ENCODE results near the gene MAST4.
"Not testable (repeated sequence)": the region's sequence is repeated elsewhere in the genome, so short reads cannot be mapped to it uniquely, and the experiment has no call there.

The MAST4 gene

GRCh38 chr5:66808663-66809062 is 212.5 kb downstream of the MAST4 start:
- no peak for DNase-seq (ENCODE audit: low read depth, low spot score)

GRCh38 chr5:66810151-66810550 is 214.0 kb downstream of the MAST4 start:
- no peak for DNase-seq (ENCODE audit: low read depth, low spot score)

DNA sequence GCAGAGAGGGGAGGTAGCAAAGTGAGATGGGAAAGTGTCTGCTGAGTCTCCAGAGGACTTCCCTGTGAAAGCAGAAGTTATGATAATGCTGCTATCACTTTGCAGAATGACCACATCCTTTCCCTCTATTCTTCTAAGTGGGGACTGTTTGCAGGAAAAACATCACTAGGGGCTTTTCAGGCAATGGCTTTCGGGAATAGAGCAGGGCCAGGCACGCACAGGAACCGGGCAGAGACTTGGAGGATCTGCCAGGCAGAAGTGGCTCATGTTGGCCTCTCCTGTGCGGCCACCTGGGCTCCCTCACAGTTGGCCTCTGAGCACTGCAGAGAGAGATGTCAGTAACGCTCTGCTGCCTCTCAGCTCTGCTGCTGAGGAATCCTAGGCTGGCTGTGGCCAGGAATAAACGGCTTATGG is 214.7 kb downstream of the MAST4 start:
- DNase-seq (ENCODE audit: low read depth, low spot score) = no peak

DNA sequence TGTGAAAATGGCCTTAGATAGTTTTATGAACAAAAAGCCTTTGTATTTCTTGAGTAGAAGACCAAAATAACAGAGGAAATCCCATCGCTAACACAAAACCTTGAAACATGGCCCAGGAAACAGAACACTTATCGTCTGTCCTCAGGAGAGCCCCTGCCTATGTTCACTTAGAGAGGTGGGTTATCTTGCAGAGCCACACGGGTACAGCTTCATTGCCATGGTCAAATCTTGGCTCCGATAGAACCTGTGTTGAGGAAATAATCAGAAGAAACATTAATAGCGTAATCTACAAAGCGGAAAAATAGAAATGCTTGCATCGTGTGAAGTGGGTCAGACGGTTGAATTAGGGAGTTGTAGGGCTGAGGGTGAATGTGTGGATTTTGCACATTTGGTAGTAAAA is 216.1 kb downstream of the MAST4 start:
- no peak for DNase-seq (ENCODE audit: low read depth, low spot score)

DNA sequence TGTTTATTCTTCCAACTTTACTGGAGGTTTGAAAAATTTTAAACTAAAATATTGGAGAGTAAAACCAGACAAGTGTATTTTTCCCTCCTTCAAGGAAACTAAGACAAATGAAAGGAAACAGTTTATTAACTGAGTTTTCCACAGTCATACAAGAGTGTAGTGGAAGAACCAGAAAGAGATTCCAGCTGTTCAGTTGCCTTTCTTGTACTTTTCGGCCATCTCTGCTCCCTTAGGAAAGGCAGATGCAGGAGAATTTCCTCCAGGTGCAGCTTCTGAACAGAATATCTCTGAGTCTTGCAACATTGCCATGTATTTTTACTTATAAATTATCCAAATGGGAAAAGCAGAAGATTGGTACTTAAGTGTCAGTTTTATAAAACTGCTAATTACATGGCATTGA is 217.1 kb downstream of the MAST4 start:
- DNase-seq (ENCODE audit: low read depth, low spot score) = no peak

- peak; percentile 18 for DNase-seq (ENCODE audit: low read depth, low spot score)
Observed at GRCh38 chr5:66814146-66814991, 218.2 kb downstream of the MAST4 start.

DNA sequence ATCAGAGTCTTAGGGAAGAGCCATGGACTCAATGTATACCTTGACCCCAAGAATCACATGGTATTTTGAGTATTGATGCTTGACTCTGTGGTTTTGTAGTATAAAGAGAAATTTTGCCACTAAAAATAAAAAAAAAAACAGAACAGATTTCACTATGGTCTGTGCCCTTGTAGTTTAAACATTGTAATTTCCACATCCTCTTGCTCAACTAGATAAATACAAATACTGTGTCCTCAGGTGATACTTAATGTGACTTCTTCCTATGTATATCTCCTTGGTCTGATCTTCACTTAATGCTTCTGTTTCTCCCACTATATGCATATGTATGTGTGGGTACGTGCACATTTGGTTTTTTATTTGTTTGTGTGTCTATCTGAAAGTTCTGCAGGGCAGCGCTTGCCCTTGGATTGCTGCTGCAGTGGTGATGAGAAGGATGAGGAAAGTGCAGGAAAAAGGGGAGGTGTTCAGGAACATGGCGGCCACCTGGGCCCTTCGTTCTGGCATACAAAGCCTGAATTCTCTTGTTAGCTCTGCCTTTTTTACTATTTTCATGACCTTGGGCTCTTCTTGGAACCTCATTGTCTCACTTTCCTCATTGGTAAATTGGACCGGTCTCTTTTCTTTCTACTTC is 222.2 kb downstream of the MAST4 start:
- DNase-seq (ENCODE audit: low read depth, low spot score) = no peak

GRCh38 chr5:66818935-66819328 is 222.7 kb downstream of the MAST4 start:
- DNase-seq (ENCODE audit: low read depth, low spot score) = no peak

DNA sequence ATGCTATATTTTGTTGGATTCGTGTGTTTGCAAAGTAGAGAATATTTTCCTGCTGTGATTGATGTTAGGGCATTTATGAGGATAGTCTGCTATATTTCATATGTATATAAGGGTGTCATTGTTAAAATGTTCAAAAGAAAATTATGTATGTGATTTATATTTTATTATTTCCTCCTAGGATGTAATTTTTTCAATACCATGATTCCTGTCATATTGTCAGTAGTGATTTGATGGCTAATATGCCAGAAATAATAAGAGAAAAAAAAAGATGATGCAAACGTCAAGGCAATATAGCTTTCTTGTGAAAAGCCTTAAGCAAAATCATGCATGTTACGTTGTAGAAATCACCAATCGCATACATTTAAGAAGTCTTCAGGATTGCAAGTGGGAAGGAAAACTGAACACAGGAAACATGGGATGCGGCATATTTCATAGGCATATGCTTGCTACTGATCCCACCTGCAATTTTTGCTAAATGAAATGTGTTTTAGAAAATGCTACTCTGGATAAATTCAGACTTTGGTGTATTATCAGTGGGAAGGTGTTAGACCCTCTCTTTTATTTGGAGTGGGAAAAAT is 224.5 kb downstream of the MAST4 start:
- no peak for DNase-seq (ENCODE audit: low read depth, low spot score)

GRCh38 chr5:66821688-66822429 is 225.7 kb downstream of the MAST4 start:
- DNase-seq (ENCODE audit: low read depth, low spot score) = no peak

- DNase-seq (ENCODE audit: low read depth, low spot score) = not testable (repeated sequence)
Observed at GRCh38 chr5:66822906-66823305, 226.7 kb downstream of the MAST4 start.

DNA sequence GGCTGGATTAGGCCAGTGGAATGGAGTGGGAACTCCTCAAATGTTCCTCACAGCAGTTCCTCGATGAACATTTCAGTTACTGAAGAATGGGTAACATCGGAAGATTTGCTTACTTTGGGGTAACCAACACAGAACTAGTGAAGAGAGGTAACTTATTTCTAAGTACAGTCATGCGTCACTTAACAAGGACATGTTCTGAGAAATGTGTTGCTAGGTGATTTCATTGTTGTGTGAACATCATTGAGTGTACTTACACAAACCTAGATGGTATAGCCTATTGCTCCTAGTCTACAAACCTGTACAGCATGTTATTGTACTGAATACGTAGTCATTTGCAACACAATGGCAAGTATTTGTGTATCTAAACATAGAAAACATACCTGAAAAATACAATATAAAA is 228.3 kb downstream of the MAST4 start:
- no peak for DNase-seq (ENCODE audit: low read depth, low spot score)

- no peak for DNase-seq (ENCODE audit: low read depth, low spot score)
Observed at GRCh38 chr5:66826263-66826662, 230.1 kb downstream of the MAST4 start.

- no peak for DNase-seq (ENCODE audit: low read depth, low spot score)
Observed at GRCh38 chr5:66826696-66827095, 230.5 kb downstream of the MAST4 start.

DNA sequence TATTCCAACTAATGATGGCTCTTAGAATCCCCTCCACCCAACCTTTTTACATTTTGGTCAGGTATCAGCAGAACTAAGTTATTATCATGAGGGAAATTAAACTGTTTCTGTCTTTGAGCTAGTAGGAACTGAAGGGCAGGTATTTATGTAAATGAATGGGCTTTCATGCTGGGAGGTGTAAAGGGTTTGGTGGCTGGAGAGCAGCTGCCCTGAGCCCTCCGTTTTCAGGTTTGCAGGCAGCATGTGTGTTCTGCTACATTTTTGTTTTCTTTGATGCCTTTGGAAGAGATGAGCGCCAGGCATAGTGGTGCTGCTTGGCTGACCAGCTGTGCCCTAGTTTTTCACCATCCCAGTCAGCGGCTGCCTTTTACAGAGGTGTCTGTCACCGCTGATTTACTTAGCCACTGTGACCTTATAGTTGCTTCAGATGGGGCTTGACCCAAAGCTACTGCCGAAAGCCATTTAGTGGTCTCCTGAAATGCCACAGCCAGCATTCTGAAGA is 231.9 kb downstream of the MAST4 start:
- no peak for DNase-seq (ENCODE audit: low read depth, low spot score)

GRCh38 chr5:66828548-66829357 is 232.6 kb downstream of the MAST4 start:
- DNase-seq (ENCODE audit: low read depth, low spot score) = peak; percentile 18

DNA sequence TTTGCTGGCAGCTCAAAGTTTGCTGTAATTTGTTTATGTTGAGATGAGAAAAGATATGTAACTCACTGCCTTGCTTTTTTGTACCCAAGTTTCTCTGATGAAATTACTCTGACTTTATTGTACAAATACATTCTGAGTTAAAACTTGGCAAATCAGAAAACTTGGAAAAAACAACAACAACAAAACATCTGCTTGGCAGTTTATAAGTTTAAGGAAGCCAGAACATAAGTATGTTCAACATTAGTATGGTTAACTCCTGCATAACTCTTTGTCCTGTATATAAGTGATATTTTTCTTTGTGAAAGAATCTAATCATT is 233.1 kb downstream of the MAST4 start:
- DNase-seq (ENCODE audit: low read depth, low spot score) = no peak

DNA sequence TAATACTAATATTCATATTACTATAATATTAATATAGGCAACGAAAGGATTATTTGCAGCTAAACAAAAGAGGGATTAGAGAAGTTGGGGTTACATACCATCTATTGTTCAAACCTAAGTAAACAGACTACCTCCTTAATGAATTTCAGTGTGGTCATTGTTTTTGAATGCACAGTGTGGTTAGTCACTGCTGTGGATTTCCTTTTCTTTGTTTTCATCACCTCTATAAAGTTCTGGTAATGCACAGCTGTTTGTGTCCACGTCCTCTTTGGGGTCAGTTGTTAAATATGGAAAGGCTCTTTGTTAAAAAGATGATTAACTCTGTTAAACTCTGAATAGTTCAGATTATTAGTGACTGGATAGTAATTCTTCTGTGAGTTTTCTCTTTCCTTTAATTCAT is 233.6 kb downstream of the MAST4 start:
- DNase-seq (ENCODE audit: low read depth, low spot score) = no peak

DNA sequence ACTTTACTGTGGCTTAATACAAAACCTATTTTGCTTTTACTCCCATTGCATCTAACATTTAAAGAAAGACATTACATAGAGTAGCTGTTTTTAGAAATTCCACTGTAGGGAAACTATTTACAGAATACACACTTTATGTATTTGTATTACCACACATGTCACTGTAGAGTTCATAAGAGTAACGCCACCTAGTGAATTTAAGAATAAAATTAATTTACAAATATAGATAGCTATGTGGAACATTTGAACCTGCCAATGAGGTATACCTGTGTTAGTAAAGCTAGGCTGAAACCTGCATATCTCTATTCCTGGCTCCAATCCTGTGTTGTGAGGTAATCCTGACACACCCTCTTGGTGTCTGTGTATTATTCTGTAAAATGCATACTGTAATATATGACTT is 234.4 kb downstream of the MAST4 start:
- DNase-seq (ENCODE audit: low read depth, low spot score) = no peak

- DNase-seq (ENCODE audit: low read depth, low spot score) = no peak
Observed at GRCh38 chr5:66839636-66840185, 243.5 kb downstream of the MAST4 start.

GRCh38 chr5:66840511-66841013 is 244.4 kb downstream of the MAST4 start:
- DNase-seq (ENCODE audit: low read depth, low spot score) = no peak
